ENCODE measurements around the gene GH2. TPM values are rescaled to one million over a fixed set of nuclear protein-coding genes. Genes with fewer than 3 reads are reported as not detected.

GH2 gene
- polyA plus RNA-seq, 5 donors, result not detected

- peak in 1 of 2 donors; percentile 52 for DNase-seq
Observed at GRCh38 chr17:63842173-63842539, 39.6 kb downstream of the GH2 start.

- peak; percentile 70 to 77 for DNase-seq
Observed at GRCh38 chr17:63841350-63842172, 40.2 kb downstream of the GH2 start.

GRCh38 chr17:63840591-63841349, 41.0 kb downstream of the GH2 start:
- no peak for DNase-seq

GRCh38 chr17:63838631-63839171, 43.0 kb downstream of the GH2 start:
- peak; percentile 81 to 87 for DNase-seq

GRCh38 chr17:63837962-63838600, 43.7 kb downstream of the GH2 start:
- no peak for DNase-seq

- DNase-seq, result no peak
Observed at GRCh38 chr17:63837480-63837879, 44.3 kb downstream of the GH2 start.

- DNase-seq, result no peak
Observed at GRCh38 chr17:63836811-63837210, 44.9 kb downstream of the GH2 start.

GRCh38 chr17:63835167-63835720, 46.5 kb downstream of the GH2 start:
- DNase-seq, result no peak

- DNase-seq, result no peak
Observed at GRCh38 chr17:63834431-63835166, 47.1 kb downstream of the GH2 start.

GRCh38 chr17:63833741-63834373, 47.9 kb downstream of the GH2 start:
- DNase-seq, result no peak

GRCh38 chr17:63833026-63833740, 48.6 kb downstream of the GH2 start:
- no peak for DNase-seq

GRCh38 chr17:63832455-63832854, 49.3 kb downstream of the GH2 start:
- DNase-seq, result no peak

GRCh38 chr17:63832014-63832413, 49.7 kb downstream of the GH2 start:
- DNase-seq, result no peak

- no peak for DNase-seq
Observed at GRCh38 chr17:63831505-63831904, 50.2 kb downstream of the GH2 start.

- no peak for DNase-seq
Observed at GRCh38 chr17:63830904-63831491, 50.7 kb downstream of the GH2 start.

GRCh38 chr17:63830278-63830677, 51.5 kb downstream of the GH2 start:
- DNase-seq, result no peak
